Daoy (cell line): ENCODE measurements around the gene SLCO2B1. TPM values are rescaled to one million over a fixed set of nuclear protein-coding genes. Genes with fewer than 3 reads are reported as not detected.
A peak's percentile ranks its signal among the peaks of the same experiment; 100 is the strongest.

Source experiments
- DNase-seq: peaks from one replicate; pipeline ENCODE4 v3.0.0-alpha.2; 2015; ENCODE audit warnings: low read depth
- total RNA-seq: library from RNA; depleted of rRNA; stranded (reverse); fragments of >200 nt; shearing (Covaris generic); gene quantifications from 2 replicates; pipeline ENCODE4 v1.2.3, GENCODE V29; 2014

The SLCO2B1 gene
- total RNA-seq, 1 experiment from 2014 or later, result 0.51 TPM

DNA sequence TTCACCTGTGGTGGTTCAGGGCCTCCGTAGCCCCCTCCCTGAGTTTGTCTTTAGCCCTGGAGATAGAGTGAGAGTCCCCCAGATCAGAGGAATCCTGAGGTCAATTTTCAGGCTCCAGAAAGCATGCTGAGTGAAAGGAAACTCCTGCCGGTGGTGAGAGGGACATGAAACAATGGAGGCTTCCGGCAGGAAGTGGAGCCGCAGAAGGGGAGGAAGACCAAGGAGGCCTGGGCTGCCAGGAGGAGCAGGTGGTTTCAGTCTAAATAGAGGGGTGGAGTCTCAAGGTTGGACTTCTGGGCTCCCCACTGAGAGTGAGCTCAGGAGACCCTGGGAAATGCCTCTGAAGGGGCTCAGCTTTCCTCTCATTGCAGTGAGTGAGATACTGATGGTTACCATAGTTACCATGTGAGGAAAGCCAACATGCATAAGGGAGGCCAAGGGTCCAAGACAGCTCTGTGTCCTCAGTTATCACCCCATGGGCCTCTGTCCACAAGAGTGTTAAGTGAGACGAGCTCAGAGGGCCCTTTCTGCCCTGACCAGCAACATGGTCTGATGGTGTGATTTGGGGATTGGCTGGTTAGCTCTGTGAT, 10.7 kb downstream of the SLCO2B1 start:
- no peak for DNase-seq

DNA sequence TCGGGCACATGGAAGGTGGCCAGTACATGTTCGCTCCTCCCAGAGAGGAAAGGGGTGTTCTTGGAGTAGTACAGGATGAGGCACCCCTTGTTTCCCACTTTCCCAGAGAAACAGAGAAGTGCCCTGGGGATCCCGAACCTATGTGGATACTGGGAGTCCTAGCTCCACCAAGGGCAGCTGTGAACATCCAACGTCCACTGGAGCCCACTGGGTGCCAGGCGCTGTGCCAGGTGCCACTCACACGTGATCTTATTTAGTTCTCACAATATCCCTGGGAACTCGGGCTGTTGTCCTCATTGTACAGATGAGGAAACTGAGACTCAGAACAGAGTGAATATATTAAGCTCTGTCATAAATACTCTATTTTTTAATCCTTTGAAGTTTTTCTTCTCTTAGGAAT, 12.0 kb downstream of the SLCO2B1 start:
- no peak for DNase-seq

DNA sequence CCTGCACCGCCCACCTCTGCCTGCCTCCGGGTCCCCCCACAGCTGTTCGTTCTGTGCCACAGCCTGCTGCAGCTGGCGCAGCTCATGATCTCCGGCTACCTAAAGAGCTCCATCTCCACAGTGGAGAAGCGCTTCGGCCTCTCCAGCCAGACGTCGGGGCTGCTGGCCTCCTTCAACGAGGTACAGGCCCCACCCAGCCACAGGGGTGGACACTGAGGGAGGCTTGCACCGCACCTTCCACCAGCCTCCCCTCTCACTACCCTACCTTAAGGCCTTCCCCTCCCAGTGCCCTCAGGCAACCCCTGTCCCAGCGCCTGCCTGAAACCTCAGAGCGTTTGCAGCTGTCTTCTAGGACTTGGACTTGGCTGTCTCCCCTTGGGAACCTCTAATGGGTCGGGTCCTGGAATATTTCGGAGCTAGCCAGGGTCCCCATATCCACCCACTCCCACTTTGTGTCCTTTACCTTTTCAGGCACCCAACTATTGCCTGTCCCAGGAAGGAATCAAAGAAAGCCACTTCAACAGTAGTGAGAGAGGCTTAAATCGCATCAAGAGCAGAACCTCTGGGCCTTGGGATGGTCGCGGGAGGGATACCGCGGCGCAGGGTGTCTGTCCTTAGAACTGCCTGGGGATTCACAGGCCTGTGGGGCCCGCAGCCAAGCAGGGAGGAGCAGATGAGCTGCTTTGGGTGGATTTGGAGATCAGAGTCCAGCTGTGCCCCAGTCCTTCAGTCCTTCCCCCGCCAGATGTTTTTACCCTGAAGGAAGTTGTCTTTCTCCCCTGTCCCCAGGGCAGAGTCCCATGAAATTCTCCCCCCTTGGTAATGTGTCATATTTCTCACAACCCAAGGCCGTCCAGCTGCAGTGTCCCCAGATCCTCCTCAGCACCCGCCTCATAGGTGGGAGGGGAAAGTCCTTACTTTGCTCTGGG, 13.3 kb downstream of the SLCO2B1 start:
- DNase-seq, result no peak

DNA sequence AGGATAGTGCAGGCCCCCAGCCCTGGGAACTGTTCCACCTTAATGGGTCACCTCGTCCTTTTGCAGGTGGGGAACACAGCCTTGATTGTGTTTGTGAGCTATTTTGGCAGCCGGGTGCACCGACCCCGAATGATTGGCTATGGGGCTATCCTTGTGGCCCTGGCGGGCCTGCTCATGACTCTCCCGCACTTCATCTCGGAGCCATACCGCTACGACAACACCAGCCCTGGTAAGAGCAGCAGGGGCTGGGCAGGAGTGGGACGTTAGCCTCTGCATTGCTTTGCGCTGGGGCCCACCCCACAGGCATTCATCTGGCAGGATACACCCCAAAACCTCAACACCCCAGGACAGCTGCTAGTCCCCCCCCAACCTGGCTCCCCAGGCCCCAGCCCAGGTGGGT, 14.8 kb downstream of the SLCO2B1 start:
- no peak for DNase-seq

DNA sequence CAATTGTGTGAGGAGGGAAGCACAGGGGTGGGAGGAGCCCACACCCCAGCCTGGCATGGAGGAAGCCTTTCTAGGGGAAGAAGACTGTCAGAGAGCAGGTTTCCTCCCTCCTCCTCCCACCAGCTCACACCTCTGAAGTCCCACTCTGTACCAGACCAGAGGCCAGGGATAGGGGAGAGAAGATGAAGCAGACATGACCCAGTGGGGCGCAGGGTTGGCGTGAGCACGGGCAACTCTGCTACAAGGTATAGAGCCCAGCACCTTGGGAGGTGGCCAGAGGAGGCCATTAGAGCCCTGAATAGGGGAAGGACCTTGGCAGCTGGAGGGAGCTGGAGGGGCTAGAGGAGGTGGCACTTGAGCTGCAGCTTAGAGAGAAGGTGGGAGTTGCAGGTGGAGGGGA, 15.9 kb downstream of the SLCO2B1 start:
- DNase-seq, result no peak

DNA sequence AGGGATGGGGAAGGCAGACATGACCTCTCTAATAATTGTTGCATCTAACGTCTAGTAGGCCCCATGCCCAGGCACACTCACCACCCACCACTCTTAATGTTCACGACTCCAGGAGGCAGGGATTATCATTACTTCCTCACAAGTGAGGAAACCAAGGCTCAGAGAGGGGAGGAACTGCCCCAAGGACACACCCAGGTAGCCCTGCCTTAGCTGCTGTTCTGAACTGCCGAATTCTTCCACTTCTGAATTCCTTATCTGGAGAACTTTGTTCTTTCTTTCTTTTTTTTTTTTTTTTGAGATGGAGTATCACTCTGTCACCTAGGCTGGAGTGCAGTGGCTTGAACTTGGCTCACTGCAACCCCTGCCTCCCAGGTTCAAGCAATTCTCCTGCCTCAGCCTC, 16.7 kb downstream of the SLCO2B1 start:
- DNase-seq, result no peak

DNA sequence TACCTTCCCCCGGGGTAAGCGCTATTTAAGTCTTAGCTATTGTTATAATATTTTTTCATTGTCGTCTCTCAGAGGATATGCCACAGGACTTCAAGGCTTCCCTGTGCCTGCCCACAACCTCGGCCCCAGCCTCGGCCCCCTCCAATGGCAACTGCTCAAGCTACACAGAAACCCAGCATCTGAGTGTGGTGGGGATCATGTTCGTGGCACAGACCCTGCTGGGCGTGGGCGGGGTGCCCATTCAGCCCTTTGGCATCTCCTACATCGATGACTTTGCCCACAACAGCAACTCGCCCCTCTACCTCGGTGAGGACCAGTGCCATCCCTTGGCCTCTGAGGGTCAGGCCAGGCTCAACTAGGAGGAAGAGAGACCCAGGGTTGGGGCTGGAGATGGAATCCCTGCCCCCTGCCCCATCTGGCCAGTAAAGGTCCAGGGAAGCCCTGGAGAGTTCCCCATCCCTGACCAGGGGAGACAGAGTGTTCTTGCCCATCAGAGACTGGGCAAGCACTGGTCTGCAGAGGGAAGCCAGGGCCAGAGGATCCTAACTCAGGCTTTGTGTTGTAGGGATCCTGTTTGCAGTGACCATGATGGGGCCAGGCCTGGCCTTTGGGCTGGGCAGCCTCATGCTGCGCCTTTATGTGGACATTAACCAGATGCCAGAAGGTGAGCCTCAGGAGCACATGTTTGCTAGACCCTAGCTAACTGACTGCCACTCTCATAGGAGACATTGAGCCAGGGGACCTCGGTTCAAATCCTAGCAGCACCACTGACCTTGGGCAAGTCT, 18.4 kb downstream of the SLCO2B1 start:
- no peak for DNase-seq

DNA sequence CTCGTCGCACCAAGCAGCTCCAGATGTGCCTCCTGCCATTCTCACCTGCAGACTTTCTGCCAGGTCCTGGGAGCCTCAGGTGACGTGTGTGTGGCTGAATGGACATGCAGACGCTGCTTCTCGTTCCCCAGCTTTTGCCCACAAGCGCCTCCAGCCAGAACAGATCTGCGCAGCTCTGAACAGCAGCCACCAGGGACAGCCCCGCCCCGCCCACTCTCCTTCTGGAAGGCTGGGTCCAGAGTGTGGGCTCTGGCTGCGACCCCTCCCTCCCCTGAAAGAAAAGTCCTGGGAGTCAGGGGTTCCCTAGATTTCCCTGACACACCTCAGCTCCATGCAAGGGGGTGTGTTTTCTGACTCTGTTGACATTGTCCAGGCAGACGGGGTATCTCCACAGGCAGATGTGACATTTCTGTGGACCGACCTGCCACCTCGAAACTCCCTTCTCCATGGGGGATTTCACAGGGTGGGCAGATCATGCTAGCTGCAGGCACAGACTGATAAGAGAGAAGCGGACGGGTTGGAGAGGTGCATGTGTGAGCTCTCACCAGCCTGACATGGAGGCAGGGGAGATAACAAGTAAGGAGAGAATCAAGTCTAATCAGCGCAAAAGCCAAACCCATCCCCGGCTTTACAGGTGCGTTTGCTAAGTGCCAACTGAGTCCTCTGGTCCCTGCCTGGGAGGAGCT, 19.8 kb downstream of the SLCO2B1 start:
- no peak for DNase-seq

DNA sequence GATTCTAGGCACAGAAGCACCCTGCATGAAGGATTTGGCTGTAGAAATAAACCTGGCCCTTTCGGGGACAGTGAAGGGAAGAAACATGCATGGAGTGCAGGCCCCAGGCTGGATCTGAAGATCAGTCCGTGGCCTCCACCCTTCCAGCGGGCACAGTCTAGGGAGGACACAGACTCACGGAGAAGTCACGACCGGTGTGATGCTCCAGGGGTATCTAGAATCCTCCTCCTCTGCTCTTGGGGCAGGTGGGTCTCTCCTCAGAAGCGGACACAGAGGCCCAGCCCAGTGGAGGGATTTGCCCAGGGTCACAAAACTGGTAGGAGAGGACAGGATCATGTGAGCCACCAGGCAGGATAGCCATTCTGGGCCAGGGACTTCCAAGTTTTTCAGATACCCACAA, 22.4 kb downstream of the SLCO2B1 start:
- DNase-seq, result no peak

DNA sequence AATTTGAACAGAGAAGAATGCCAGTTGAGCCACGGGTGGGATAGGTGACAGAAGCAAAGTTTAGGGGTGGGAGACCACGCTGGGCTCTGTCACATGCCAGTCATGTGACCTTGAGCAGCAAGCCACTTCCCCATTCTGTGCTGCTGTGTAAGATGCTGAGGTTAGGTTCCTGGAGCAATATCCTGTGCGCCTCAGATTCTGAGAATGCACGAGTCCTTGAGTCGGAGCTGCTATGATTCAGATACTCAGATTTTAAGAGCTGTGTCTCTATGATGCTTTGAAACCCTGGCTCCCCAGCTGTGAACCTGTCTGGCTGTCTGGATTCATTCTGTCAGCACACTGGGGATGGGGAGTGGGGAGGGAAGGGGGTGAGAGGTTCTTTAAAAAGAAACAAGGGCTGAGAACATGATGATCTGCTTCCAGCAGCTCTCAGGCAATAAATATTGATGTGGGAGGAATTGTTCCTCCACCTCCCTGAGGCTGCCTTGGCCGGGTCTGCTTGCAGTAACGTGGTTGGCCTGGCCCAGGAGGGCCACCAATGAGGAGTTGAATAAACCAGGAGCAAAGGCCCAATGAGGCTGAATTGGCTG, 24.0 kb downstream of the SLCO2B1 start:
- DNase-seq, result peak; percentile 25

DNA sequence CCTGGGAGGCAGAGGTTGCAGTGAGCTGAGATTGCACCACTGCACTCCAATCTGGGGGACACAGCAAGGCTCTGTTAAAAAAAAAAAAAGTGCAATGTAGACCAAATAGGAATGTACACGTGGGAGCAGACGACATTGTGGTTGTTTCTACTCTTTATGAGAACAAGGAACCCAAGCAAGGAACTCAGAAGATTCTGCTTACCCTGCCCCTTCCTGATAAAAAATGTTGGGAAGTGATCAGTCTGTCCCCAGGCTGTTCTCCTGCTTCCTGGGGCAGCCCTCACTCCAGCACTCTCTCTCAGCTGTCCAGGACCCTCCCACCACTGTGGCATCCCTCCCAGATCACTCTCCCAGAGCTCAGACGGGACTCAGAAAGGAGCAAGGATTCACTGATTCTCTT, 31.8 kb downstream of the SLCO2B1 start:
- no peak for DNase-seq

DNA sequence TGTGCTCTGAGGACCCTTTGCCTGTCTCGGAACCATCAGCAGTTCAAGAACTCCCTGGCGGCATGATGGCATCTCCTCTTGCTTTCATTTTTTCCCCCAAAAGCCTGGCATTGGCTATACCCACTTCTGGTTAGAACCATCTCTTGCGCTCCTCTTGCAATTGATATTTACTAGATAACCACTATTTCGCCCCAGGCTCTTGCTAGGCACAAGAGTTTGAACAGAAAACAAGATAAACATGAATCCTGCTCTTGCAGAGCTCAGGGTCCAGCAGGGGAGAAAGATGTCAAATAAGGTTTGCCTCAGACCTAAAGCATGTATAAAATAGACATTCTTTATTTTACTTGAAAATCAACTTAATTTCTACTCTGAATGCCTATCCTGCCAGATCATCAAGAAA, 33.1 kb downstream of the SLCO2B1 start:
- DNase-seq, result no peak

DNA sequence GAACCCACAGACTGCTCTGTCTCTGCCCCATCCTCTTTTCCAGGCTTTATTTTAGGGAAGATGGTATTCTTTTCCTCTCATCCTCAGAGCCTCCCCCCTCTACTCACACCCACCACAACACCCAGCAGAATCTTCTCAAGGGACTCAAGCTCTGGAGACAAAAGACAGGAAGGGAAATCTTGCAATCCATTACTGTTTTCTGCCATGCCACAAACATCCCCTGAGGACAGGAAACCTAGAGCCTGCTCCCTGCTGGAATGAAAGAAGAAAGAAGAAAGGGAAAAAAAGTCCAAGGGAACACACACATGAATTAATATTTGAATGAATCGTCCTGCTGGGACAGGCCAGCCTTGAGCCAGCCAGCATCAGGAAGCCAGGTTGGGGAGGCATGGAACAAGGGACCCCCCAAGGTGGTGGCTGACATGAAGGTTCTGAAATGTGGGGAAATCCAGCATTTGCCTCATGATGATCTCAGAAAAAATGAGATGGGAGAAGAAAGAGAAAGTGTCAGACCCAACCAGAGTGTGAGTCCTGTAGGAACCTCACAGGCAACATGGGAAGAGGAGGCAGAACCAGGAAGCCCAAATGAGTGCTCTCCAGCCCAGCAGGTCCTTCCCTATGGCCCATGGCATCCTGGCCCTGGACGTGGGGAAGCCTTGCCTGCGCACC, 34.0 kb downstream of the SLCO2B1 start:
- no peak for DNase-seq

DNA sequence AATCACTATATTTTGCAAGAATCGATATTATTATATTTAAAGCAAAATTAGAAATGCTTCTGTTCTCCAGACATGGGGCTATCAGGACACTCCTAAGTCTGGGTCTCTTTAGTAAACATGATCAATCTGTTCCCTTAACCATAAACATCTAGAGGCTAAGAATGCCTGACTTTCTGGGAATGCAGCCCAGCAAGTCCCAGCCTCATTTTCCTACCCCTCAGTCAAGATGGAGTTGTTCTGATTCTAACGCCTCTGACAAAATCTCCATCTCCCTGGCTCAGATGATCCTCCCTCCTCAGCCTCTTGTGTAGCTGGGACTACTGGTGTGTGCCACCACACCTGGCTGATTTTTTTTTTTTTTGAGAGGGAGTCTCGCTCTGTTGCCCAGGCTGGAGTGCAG, 35.0 kb downstream of the SLCO2B1 start:
- DNase-seq, result no peak

DNA sequence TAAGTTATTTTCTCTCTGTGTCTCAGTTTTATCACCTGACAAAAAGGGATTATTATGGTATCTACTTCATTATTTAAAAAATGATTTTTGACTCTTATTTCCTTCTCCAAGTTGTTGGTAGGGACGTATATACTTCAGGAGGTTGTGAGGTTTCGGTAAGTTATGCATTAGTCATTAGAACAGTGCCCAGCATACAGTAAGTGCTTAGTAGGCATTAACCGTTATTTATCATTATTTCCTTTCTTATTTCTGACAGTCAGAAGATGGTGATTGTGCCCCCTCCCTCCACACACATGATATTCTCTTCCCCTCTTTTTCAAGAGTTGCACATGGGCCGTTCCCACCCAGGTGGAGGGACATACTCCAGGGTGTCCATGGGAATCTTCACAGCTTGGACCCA, 36.1 kb downstream of the SLCO2B1 start:
- no peak for DNase-seq

DNA sequence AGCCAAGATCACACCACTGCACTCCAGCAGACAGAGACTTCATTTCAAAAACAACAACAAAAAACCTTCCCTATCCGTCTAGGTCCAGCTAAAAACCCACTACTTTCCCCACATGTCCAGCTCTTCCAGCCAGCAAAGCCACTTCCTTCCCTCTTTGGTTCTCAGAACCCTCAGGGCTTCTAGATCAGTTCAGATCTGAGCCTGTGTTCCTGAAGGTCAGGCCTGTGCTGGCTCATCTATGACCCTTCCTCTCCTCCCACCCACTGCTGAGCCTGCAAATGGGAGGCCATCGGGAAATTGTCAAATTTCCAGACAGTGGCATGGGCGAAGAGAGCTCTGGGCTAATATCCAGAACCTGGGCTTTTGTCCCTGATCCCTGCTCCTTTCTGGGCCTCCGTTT, 37.8 kb downstream of the SLCO2B1 start:
- no peak for DNase-seq

DNA sequence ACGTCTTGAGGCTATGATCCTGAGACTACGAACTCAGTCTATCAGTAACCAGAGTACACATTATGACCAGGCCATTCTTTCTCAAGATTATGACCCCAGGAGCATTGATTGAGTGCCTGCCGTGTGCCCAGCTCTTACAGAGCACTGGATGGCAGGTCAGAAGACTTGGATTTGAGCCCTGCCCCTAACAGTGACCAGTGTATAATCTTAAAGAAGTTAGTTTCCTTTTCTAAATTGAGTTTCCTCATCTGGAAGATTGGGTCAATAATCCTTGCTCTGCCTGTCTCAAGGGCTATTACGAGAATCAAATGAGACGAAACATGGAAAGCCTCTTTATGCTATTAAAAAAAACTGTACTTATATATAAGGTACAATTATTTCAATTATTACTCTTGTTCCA, 38.2 kb downstream of the SLCO2B1 start:
- DNase-seq, result no peak

DNA sequence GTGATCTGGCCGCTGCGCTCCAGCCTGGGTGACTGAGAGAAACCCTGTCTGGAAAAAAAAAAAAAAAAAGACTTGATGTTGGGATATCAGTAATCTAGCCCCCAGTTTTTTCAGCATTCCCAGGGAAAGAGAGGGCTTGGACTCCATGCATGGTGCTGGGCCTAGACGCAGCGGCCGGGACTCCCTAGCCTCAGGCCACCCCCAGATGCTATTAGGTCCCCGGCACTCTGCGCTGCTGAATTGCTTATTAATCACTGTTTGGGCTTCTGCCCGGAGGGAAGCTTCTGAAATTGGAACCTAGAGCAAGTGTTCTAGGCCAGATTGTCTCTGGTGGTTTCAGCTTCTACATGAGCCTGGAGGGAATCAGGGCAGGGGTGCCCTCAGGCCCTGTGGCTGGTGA, 39.0 kb downstream of the SLCO2B1 start:
- no peak for DNase-seq

DNA sequence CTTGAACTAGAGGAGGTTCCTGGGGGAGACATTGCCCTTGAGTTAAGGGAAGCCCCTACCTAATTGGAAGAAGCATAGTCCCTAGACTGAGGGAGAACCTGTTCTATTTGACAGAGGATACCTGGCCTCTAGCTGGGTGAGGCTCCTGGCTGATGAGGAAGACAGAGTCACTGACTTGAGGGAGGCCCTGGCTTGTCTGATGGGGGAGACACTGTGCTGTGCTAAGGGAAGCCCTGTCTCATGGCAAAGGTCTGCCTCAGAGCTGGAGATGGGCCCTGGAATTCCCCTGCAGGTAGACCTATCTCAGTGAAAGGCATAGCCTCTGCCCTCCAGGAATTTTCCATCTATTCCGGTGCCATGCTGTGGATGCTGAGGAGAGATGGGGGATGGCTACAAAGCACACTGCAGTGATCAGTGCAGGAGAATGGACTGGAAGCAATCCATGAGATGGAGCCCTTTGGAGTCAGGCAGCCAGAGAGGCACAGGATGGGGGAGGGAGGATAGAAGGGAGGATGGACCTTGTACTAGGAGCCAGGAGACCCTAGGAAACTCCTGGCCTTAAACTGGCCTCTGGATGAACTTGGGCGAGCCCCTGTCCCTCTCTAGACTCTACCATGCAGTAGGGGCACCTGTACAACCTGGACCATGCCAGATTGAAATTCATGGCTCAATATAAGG, 39.9 kb downstream of the SLCO2B1 start:
- no peak for DNase-seq

DNA sequence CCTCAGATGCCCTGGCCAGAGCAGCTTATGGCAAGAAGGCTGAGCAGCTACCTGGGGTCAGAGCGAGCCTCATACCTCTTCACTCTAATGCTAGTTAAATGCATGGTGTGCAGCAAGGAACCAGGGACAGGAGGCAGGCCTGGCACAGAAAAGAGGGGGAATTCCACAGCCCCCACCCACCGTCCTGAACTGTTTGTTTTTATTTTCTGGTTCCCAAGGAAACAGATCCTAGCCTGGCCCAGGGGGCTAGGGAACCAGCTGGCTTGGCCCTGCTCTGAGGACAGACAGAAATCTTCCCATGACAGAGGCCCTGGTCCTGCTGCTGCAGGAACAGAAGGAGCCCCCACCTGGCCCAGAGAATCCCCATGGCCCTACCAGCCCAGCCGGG, 40.4 kb downstream of the SLCO2B1 start:
- no peak for DNase-seq

DNA sequence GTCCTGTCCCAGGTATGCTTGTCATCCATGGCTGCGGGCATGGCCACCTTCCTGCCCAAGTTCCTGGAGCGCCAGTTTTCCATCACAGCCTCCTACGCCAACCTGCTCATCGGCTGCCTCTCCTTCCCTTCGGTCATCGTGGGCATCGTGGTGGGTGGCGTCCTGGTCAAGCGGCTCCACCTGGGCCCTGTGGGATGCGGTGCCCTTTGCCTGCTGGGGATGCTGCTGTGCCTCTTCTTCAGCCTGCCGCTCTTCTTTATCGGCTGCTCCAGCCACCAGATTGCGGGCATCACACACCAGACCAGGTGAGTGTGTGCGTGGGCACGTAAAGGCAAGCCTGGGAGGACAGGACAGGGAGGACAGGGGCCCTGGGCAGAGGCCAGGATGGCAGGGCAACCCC, 42.4 kb downstream of the SLCO2B1 start:
- no peak for DNase-seq
